Right hindlimb (tissue), 1 donor: ENCODE data around the gene GNAL.

Experiments
- DNase-seq: peaks from one replicate; pipeline ENCODE4 v3.0.0-alpha.2; 2018

The GNAL gene

DNA sequence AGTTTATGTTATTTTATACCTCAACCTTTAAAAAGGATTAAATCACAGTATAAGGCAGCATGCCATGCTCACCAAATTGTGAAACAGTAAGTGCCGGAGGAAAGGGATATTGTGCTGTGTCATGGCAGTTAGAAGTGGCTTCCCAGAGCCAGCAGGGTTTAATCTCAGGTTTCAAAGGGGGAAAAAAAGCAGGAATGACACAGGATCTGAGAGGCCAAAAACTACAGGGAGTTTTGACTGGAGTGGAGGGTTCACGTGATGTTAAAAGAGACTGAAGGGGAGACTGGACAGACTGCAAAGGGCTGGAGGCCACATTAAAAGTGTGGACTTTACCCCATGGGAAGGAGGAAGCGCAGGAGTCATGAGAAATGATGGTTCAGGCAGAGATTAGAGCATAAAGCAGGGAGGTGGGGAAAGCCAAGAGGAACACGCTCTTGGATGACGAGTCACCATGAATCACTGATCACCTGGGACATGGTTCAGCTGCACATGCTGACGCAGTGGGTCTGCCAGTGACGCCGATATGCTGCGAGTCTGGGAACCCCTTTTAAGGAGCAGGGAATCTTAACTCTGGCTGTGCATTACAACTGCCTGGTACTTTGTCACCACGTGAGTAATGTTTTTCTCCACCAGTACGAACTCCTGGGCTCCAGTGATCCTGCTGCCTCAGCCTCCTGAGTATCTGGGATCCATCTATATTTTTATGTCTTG is 168.3 kb downstream of the GNAL start:
- DNase-seq = no peak

DNA sequence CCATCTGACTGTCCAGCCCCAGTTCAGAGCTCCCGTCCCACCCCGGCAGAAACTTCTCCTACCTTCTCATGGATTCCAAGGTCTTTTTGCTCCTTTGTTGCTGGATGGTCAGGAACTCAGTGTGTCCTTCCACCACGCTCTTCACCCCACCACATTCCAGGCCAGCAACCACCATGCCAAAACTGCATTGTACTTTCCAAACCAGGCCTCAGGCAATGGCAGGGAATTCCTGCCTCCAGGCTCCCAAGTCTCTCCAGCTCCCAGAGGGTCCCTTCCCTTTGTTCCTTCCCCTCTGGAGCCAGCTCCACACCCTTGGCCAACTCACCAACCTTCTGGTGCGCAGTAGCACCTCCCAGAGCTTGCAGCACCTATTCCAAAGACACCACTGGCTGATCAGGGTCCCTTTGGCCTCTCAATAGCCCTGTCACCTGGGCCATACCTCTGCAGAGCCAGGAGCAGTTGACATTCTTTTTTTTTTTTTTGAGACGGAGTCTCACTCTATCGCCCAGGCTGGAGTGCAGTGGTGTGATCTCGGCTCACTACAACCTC is 170.3 kb downstream of the GNAL start:
- no peak for DNase-seq

DNA sequence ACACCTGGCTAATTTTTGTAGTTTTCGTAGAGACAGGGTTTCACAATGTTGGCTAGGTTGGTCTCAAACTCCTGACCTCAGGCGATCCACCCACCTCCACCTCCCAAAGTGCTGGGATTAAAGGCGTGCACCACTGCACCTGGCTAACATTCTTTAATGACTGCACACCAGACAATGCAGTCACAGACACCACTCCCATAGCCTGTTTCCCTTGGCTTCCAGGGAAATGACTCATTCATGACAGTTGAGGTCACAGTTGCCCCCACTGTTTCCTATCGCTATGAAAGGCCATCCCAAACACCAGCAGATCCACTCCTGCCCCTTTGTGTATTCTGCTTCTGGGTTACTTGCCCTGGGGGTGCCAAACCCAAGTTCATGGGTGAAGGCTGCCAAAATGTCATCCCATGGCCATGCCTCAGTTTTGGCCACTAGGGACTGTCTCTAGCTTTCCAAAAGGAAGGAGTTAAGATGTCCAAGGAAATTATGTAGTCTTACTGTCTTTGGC is 170.9 kb downstream of the GNAL start:
- no peak for DNase-seq

DNA sequence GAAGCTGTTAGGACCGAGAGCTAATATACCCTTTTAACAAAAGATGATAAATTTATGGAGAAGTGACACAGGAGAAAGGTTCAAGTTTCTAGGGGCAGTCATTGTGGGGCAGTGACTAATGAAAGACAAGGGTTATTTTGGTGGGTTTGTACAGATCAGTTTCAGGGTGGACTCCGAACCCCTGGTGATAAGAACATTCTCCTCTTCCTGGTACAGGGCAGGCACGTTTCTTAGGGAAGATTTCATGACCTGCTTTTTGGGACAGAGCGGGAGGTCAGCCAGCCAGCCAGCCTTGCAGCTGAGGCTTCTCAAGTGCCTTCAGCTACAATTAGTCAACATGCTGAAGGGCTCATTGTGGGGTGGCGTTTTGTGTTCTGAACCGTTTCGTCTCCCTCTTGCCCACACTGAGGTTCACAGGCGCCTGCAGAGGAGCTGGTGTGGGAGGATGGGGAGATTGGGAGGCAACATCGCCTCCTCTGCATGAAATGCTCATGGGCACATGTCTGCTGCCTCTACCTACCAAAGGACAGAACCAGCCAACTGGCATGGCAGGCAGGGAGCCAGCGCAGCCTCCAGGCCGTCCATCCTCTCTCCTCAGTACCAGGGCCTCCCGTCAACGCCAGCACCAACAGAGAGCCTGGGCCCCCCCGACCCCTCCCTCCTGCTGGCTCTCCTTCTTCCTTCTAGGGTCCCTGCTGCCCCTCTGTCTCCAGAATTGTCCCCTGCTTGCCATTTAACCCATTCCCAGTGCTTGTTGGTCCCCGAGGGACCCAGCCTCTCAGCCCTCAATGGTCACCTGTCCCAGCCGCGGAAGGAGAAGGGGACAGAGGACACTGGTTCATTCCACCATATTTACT is 171.8 kb downstream of the GNAL start:
- no peak for DNase-seq

DNA sequence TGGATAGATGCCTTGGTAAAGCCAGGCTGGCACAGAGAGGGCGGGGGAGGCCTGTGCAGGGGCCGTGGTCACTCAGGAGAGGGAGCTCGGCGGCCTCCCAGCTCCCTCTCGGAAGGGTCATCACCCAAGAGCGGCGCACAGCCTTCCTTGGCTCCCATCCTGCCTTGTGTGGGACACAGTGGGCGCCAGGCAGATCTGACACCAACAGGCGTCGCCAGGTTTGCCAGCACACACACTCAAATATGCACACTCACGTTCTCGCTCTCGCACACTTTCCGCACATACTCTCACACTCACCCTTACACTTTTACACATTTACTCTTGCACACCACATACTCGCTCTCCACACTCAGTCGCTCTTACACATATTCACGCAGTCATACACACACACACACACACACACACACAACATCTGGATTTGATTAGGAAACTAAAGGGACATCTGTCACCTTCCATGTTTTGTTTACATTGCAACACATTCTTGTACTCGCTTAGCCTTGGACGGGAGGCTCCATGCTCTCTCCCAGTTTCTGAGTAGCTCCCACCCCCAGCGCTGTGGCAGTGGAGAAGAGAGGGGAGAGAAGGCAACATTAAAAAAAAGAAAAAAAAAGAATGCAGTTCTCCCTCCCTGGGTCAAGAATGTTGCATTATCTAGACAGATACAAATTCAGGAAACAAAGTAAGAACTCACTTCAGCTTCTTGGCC is 172.7 kb downstream of the GNAL start:
- DNase-seq = no peak

DNA sequence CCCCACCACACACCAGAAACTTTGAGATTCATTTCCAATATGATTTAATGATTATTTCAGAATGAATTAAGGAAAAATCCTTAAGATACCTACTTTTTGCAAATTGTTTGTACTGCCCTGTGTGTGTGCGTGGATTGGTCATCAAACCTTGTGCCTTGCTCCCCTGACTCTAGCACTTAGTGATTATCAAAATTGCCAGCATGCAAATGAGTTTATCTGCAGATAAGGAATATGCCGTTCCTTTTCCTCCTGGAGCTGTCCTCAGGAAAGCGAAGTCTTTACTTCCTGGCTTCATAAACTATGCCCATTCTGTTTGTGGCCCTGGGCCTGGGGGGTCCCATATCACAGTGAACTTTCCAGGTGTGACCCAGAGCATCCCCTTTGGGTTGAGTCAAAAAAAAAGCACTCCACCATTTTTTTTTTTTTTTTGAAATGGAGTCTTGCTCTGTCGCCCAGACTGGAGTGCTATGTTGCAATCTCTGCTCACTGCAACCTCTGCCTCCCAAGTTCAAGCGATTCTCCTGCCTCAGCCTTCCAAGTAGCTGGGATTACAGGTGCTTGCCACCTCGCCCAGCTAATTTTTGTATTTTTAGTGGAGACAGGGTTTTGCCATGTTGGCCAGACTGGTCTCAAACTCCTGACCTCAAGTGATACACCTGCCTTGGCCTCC is 173.5 kb downstream of the GNAL start:
- DNase-seq = no peak

DNA sequence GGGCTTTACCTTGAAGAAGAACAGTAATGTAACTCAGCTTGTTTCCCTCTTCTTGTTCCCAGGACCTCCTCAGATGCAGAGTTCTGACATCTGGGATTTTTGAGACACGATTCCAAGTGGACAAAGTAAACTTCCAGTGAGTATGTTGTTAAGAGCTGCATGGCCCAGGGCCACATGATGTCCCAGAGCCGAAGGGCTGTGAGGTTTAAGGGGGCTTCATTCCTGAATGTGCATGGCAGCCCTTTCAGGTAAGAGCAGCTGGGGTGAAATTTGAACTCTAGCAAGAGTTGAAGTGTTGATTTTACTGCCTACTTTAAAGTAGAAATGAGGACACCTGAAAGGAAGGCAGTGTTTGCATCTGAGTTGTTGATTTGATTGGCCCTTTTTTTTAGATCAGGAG is 175.4 kb downstream of the GNAL start:
- DNase-seq = no peak

DNA sequence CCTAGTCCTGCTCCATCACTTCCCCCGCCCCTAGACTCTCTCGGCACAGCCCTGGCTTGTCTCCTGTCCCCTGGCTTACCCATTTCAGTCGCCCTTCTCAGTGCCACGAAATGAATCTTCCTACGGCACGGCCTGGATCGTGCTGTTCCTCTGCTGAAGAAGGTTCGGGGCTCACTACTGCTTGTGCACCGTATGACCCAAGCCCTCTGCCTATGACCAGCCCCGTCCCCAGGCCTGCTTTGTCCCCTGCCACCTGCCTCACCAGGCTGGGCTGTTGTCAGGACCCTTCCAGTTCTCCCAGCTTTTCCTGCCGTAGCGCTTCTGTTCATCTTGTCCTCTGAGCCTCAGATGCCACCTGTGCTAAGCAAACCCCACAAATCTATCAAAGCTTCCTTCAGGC is 176.0 kb downstream of the GNAL start:
- no peak for DNase-seq

DNA sequence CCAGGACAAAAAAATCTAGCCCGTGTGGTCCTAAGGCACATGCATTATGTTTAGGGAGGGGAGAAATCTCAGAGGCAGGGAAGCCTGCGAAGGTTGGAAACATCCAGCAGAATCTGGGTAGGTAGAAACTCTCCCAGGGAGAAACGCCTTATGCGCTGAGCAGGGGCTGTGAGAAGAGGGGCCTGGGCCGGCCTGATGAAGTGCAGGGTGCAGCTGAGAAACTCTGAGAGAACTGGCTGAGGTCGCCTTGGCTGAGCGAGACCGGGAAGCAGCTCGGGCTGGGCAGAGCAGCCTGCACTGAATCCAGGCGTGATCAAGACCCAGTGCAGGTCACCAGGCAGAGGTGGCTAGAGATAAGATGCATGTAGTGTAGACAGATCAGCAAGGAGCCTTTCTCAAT is 177.3 kb downstream of the GNAL start:
- DNase-seq = no peak

DNA sequence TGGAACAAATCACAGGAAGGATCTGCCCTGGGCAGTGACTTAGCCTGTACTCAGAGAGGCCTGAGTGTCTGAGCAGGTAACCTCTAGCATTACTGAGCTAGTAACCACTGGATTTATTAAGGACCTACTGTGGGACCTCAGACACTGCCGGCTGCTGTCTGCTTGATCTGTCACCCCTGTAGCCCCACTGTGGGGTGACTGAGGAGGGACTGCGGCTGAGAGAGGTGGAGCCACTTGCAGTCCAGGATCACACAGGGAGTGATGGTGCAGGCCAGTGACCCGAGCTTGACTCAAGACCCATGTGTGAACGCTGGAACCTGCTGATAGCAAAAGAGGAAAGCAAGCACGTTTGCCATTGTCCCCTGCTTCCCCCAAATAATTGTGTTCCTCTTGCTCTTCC is 177.7 kb downstream of the GNAL start:
- DNase-seq = no peak

DNA sequence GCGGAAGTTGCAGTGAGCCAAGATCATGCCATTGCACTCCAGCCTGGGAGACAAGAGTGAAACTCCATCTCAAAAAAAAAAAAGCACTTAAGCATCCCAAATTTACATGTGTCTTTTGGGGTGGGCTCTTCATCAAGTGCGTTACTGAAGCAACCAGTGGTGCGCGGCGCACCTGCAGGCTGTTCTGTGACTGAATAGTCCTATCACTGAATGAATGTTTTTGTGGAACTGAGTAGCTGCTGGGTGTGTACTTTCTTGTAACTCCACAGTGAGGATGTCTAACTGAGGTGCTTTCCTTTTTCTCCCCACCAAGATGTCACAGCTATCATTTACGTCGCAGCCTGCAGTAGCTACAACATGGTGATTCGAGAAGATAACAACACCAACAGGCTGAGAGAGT is 179.2 kb downstream of the GNAL start:
- no peak for DNase-seq

DNA sequence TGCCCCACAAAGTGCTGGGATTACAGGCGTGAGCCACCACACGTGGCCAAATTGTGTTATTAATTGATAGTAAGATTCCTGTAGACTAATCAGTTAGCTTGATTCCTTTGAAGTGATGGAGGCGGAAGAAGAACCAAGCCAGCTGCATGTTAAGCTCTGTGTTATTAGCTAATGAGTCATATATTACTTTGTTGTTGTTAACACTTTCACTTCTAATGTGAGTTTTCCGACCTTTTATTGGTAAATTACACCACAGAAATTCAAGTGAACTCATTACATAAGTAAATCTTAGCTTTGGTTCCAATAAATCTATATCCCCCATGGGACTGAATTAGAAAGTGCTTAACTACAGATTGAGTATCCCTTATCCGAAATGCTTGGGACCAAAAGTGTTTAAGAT is 182.4 kb downstream of the GNAL start:
- DNase-seq = no peak

DNA sequence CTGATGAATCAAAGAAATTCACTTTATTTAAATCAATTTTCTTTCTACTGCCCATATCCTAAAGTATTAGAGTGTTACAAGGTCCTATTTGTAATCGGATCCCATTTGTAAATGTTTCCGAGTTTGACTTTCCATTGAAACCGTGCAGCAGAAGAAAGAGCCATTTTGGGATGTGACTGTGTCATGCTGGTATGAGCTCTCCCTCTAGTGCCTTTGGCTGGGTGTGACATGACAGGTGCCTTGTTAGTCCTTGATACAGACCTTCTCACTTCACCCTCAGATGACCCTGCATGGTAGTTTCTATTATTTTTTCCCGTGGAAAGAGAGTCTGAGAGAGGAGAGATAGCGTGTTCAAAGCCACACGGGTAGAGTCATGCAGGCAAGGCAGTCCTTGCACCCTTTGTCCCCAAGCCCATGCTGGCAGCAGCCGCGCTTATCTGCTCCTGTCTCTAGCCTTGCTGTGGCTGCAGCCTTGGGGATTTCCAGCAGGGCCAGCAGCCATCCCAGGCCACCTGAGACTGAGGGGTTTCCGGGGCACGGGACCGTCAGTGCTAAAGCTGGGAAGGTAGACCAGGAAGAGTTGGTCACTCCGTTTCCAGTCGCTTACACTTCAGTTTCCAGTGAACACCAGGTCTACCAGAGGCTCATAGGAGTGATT is 183.5 kb downstream of the GNAL start:
- no peak for DNase-seq

DNA sequence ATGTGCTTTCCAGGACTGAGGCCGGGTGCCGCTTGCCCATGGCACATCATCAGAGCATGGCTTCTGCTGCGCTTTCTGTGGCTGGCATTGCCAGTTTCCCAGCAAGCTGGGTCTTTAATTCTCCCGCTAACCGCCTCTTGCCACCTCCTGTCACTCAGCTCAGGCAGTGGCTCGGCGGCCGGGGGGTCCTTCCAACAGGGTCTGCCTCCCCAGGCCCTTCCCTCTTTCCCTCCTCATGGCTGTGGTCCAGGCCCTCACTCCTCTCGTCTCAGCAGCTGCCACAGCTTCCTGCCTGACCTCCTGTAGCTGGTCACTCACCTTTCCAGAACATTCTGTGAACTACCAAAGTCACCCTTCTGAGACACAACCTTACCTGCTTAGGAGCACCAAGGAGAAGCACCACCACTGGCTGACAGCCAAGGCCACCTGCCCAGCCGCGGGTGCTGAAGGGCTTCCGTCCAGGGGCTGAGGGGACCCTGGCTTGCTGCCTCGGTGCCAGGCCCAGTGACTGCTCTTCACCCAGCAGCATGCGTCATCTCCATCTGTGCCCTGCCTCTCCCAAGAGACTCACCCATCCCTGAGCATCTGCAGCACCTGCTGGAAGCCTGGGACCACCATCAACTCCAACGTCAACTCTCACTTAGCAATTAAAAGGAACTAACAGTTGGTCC is 184.7 kb downstream of the GNAL start:
- DNase-seq = no peak

DNA sequence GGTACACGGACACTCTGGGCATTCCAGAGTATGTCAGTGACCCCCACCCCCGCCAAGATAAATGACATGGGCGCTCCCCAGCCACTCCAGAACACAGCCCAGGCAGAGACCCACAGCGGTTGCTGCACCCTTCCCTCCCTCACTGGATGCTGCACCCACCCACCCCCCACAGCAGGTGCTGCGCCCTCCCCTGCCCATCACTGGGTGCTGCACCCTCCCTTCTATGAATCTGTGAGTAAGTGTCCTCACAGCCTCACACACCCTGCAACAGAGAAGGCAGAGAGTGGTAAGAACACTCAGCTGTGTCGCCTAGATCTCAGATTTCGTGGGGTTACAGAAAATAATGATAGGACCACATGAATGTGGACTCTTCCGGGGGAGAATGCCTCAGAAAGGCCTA is 185.6 kb downstream of the GNAL start:
- no peak for DNase-seq

DNA sequence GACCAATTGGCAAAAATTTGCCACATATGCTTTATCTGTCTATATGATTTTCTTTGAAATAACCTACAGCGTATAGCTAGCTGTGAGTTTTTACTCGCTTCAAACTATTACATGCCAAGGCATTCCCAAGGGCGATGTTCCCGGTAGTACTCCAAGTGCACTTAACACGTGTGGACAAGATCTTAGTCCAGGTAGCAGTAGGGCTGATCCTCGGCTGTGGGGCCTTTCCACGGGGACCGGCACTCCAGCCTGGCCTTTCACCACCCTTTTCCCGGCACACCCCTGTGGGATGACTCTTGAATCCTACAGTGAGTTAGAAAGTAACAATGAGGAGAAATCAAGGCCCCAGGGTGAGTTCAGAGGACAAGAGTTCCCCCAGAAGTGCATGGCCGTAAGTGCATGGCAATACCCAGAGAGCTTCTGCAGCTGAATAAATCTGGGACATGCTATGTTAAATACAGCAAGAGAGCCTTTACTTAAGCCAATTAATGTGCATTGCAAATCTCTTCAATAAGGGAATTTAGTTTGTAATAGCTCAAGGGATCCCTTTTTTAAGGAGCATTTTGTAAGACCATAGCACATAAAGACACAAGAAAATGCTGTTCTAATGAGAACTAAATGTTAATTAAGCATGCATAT is 188.6 kb downstream of the GNAL start:
- DNase-seq = no peak

DNA sequence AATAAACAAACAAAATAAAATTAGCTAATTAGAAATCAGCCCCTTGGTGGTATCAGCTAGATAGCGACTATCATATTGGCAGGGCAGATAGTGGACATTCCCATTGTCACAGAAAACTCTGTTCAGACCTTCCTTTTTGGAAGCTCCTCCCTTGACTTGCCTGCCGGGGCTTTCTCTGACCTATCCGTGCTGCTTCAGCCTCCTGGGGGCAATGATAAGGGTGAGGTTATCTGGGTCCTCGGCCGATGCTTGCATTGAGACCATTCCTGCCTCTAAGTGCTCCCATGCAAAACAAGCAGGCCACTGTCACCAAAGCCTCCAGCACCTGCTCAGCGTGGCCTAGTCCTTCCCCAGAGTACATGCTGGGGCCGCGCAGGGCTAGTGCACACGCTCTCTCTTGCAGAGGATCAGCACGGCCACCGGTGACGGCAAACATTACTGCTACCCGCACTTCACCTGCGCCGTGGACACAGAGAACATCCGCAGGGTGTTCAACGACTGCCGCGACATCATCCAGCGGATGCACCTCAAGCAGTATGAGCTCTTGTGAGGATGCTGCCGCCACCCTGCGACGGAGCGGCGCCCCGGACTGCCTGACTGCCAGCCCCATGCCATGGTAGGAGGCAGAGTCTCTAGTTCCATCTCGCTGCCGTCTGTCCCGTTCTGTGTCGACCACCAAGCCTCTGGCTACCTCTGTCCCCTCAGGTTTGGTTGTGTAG is 191.7 kb downstream of the GNAL start:
- no peak for DNase-seq

DNA sequence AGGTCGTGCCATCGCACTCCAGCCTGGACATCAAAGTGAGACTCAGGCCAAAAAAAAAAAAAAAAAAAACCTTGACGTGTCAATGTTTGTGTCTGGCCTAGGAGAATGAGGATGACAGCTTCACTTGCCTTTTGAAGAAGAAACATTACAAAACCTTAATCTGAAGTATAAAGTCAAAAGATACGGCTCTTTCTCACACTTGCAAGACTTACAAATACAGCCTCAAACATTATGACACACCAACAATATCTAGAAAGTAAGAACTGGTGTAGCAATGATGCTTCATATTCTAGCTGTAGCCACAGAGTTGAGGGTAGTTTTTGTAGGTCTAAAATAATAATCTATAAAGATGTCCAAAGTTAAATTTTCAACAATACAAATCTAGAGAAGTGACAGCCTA is 193.6 kb downstream of the GNAL start:
- DNase-seq = no peak

DNA sequence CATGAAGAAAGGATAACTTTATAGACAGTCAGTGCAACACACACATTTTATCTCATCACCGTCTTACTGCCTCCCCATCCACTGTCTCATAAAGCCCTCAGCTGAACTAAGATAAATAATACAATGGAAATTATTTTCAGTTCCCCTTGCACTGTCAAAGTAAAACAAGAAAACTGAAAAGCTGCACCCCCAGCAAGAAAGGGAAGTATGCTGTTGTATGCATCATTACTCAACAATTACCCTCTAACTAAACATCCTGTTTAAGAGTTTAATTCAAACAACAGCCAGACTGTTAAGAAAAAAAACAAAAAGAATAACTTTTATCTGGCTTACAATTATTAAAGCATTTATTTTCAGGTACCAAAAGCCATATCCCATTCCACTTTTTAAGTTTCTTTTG is 194.1 kb downstream of the GNAL start:
- no peak for DNase-seq

DNA sequence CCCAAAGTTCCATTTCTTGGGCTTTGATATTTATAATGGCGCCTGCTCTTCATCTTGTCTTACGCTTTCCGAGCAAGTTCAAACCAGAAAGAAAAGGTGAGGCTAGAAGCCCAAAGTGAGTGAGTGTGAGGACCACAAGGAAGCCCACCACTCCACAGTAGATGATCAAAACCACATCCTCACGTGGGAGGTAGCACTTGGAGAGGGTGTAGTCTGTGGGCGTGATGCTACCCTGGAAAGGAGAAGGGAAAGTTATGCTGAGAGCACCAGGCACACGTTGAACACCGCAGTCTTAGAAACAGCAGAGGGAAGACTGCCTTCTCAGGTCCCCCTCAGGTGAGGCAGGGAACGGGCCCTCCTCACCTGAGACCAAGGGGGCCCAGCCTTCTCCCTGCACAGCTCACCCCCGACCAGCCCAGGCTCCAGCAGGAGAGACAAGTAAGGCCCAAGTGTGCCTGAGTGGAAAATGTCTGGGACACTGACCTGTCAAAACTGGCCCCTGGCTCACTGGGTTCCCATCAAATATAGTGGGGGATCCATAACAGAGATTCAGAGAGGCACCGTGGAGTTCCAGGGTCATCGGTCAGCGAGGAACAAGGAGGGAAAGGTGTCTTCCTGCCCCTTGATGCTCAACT is 195.4 kb downstream of the GNAL start:
- no peak for DNase-seq
